Body of pancreas (tissue), 4 donors: ENCODE measurements around the gene GJC2. TPM values are rescaled to one million over a fixed set of nuclear protein-coding genes. Genes with fewer than 3 reads are reported as not detected.

Experiments used
- ATAC-seq: fragments of 150-250 bp; one replicate; pipeline ENCODE4 v1.9.1; 2016
- DNase-seq, 4 donors: peaks; one replicate each; pipeline ENCODE4 v3.0.0-alpha.2; 2019
- H3K27ac ChIP-seq, 4 donors: fragments of 200-600 bp; sonication (generic); 1 replicate in 3 of 4; 2 replicates in 1 of 4; pipeline versions ENCODE4 v1.5.1 to v1.6.1; 2016 to 2019; ENCODE audit warnings: mild to moderate bottlenecking in 1 of 4, mixed read lengths in 1 of 4, moderate library complexity in 1 of 4
- H3K27me3 ChIP-seq, 2 donors: fragments of 200-600 bp; sonication (generic); one replicate each; pipeline ENCODE4 v1.6.0; 2016; ENCODE audit warnings: mild to moderate bottlenecking in 1 of 2
- H3K36me3 ChIP-seq, 2 donors: fragments of 200-600 bp; sonication (generic); replicated peaks in 1 of 2; 2 replicates each; pipeline ENCODE4 v1.5.1; 2016; ENCODE audit warnings: low read depth in 2 of 2; ENCODE audit not compliant: insufficient read depth in 1 of 2
- H3K4me1 ChIP-seq: fragments of 200-600 bp; sonication (generic); one replicate; pipeline ENCODE4 v1.6.0; 2016
- H3K4me3 ChIP-seq, 2 donors: fragments of 200-600 bp; sonication (generic); 1 replicate in 1 of 2; 2 replicates in 1 of 2; pipeline ENCODE4 v1.5.1; 2016 to 2019
- H3K9me3 ChIP-seq, 3 donors: fragments of 200-600 bp; sonication (generic); 1 replicate in 2 of 3; 2 replicates in 1 of 3; pipeline ENCODE4 v1.5.1; 2016
- CTCF ChIP-seq, 7 experiments: fragments of 450-650 bp in 4 of 7; fragments of 200-600 bp in 3 of 7; sonication (generic) in 3 of 7; IDR thresholded peaks; one replicate each; pipeline ENCODE4 v1.5.1; 2016 to 2019; ENCODE audit warnings: antibody characterized with exemption in 7 of 7
- POLR2A ChIP-seq, 3 donors: fragments of 450-650 bp; IDR thresholded peaks; one replicate each; pipeline ENCODE4 v1.6.1; 2016; ENCODE audit warnings: antibody characterized with exemption in 3 of 3, mild to moderate bottlenecking in 2 of 3
- WGBS, 2 donors: methylation state at CpG; one replicate each; pipeline ENCODE4 v1.1.5; 2017; 5-methylcytosine and 5-hydroxymethylcytosine counted together
- intact Hi-C: fragments of 100-400 bp; cut with DNase I; formaldehyde crosslinking; loops from one replicate; pipeline ENCODE4 v1.15.1; 2023
- total RNA-seq, 2 donors: library from RNA; depleted of rRNA; stranded (reverse); fragments of >200 nt; gene quantifications; one replicate each; pipeline ENCODE4 v1.1.0, GENCODE V29; 2016

Gene GJC2
- total RNA-seq, 2 donors from 2014 or later: 0.33 to 1.6 TPM

DNA sequence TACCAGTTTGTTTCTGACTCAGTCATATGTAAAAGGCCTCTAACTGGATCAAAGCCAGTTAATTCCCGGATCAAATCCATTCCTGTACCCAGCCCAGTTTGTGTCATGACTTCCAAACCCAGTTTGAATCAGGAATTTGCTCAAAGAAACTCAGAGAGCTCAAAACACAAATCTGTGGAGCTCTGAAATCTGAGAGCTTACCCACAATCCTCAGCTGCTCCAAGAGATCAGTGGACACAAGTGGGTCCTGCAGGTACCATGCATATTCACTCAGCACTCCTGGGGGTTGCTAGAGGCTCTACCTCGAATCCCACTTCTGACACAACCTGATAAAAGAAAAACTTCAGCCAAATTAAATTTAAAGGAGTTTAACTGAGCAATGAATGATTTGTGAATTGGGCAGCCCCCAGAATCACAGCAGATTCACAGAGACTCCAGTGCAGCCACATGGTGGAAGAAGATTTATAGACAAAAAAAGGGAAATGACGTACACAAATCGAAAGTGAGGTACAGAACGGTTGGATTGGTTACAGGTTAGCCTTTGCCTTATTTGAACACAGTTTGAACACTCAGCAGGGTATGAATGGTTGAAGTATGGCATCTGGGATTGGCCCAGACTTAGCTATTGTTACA lies 28.8 kb upstream of the GJC2 start:
- no peaks in the 10 kb centered on the region for H3K9me3 ChIP-seq
- no peak overlapping the region for H3K27ac ChIP-seq
- intact Hi-C loops: no loop called here
- no peak overlapping the region for H3K4me3 ChIP-seq
- ATAC-seq: no peak
- TF ChIP-seq CTCF (IDR thresholded peaks at IDR 0.05) (no peak), POLR2A (IDR thresholded peaks at IDR 0.05) (no peak)
- H3K27me3 ChIP-seq: no peaks in the 10 kb centered on the region
- no peak for DNase-seq
- H3K36me3 ChIP-seq: no peaks in the 10 kb centered on the region
- 61 to 66% methylated on average over 5 of the region's 5 CpGs for WGBS, 2 donors
- no peaks in the 10 kb centered on the region for H3K4me1 ChIP-seq

DNA sequence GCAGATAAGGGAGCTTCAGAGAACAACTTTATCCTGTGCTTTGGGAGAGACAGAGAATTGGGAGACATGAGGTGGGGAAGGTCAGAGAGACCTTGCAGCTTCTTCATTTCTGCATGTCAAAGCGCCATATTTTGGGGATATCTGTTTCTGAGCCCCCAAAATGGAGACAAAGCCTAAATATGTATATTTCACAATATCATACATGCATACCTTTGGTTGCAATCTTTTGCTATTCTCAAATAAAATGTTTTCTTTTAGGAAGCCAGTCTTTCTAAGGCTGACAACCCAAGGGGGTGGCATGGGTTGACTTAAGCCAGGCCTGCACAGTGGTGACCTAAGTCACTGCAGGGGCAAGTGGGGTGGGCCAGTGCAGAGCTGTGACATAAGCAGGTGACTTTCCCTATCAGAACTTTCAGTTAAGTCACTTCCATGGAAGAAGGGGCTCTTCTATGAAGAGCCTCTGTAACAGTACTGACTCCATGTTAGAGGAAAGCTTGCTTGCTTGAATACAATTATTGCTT lies 26.7 kb upstream of the GJC2 start:
- H3K36me3 ChIP-seq: no peaks in the 10 kb centered on the region
- DNase-seq (no peak), ATAC-seq (no peak)
- WGBS, 2 donors: 76 to 88% methylated on average over 1 of the region's 1 CpG
- no peak for TF ChIP-seq POLR2A (IDR thresholded peaks at IDR 0.05)
- no peak for TF ChIP-seq CTCF (IDR thresholded peaks at IDR 0.05)
- no peak overlapping the region for H3K27ac ChIP-seq
- H3K9me3 ChIP-seq: no peaks in the 10 kb centered on the region
- no peaks in the 10 kb centered on the region for H3K4me1 ChIP-seq
- intact Hi-C loops: no loop called here
- H3K27me3 ChIP-seq: no peaks in the 10 kb centered on the region
- no peak overlapping the region for H3K4me3 ChIP-seq

GRCh38 chr1:228123505-228123904 lies 26.2 kb upstream of the GJC2 start:
- ATAC-seq: no peak
- intact Hi-C loops: no loop called here

GRCh38 chr1:228125185-228125584 lies 24.5 kb upstream of the GJC2 start:
- WGBS, 2 donors: 75 to 76% methylated on average over 5 of the region's 5 CpGs
- intact Hi-C loops: no loop called here
- ATAC-seq: no peak

More at GRCh38 chr1:228123505-228123904, 26.2 kb upstream of the GJC2 start:
- no peak for TF ChIP-seq CTCF (IDR thresholded peaks at IDR 0.05)
- TF ChIP-seq POLR2A (IDR thresholded peaks at IDR 0.05): no peak
- Histone ChIP-seq H3K27me3 (no peaks in the 10 kb centered on the region), H3K4me1 (no peaks in the 10 kb centered on the region), H3K4me3 (no peak overlapping the region), H3K9me3 (no peaks in the 10 kb centered on the region), H3K36me3 (no peaks in the 10 kb centered on the region), H3K27ac (no peak overlapping the region)
- DNase-seq: no peak
- 63 to 67% methylated on average over 2 of the region's 2 CpGs for WGBS, 2 donors

More at GRCh38 chr1:228125185-228125584, 24.5 kb upstream of the GJC2 start:
- Histone ChIP-seq H3K9me3 (no peaks in the 10 kb centered on the region), H3K27ac (no peak overlapping the region), H3K27me3 (no peaks in the 10 kb centered on the region), H3K36me3 (no peaks in the 10 kb centered on the region), H3K4me3 (no peak overlapping the region), H3K4me1 (no peaks in the 10 kb centered on the region)
- TF ChIP-seq CTCF (IDR thresholded peaks at IDR 0.05): no peak
- TF ChIP-seq POLR2A (IDR thresholded peaks at IDR 0.05): no peak
- no peak for DNase-seq
